Right hindlimb (tissue), 1 donor: ENCODE measurements around the gene MEF2D.

ENCODE experiments used
- DNase-seq: peaks from one replicate; pipeline ENCODE4 v3.0.0-alpha.2; 2018

MEF2D gene

DNA sequence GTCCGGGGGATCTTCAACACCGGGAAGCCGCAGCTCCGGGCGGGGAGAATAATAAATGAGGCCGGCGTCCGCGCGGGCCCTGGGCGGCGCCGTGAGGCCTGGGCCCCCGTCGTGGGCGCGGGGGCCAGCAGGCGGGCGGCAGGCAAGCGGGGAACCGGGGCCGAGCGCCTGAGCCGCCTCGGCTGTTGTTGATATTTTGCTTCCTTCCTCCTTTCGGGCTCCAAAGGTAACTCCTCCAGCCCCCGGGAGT is at the start of gene MEF2D:
MEF2D (minus strand) TSS at position 233 of the 250 bp plus-strand sequence. CDS start 17,483 bp downstream, outside the sequence.
- DNase-seq = no peak

DNA sequence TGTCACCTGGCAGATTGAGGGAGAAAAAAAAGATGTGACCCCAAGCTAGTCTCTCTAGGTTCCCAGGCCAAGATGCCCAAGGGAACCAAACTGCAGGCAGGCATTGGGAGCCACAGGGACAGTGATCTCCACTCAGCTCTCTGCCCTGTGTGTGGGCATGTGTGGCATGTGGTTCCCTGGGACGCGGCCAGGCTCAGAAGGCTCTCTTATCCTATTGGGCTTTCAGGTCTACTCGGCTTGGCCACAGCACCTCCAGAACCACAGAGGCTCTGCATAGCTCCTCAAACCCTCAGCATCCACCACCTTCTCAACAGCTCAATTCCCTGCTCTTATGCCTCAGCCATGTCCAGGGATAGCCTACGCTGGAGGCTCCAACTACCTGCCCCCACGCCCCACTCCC is 49.8 kb upstream of the MEF2D start:
- DNase-seq = no peak

DNA sequence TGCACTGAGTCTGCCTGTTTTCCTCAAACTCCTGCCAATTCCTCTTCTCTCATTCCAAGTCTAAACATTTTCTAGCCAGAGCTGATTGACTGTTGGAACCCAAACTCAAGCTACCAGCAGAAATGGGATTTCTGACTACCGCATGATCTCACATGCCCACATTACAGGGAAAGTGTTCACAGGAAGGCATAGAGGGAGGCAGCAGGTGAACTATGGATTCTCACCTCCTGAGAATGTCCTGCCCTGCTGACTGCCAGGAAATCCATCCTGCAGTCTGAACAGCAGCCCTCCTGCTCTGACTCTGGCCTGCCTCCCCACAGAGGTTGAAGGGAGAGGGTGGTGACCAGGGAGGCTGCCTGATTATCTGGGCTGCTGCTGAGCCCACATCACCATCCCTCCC is 49.3 kb upstream of the MEF2D start:
- DNase-seq = no peak

DNA sequence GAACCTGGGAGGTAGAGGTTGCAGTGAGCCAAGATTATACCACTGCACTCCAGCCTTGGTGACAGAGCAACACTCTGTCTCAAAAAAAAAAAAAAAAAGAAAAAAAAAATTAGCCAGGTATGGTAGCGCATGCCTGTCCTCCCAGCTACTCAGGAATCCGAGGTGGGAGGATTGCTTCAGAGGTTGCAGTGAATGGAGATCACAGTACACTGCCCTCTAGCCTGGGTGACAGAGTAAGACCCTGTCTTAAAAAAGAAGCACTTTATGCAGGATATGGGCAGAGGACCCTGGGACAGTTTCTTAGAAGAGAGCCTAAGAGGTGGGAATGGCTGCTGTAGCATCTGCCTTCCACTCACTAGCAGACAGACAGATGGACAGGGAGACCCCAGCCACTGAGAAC is 48.8 kb upstream of the MEF2D start:
- DNase-seq = no peak

GRCh38 chr1:156547982-156548381 is 47.4 kb upstream of the MEF2D start:
- no peak for DNase-seq

GRCh38 chr1:156547434-156547833 is 46.9 kb upstream of the MEF2D start:
- DNase-seq = no peak

- no peak for DNase-seq
Observed at GRCh38 chr1:156546267-156546666, 45.7 kb upstream of the MEF2D start.

GRCh38 chr1:156544592-156545102 is 44.1 kb upstream of the MEF2D start:
- DNase-seq = no peak

DNA sequence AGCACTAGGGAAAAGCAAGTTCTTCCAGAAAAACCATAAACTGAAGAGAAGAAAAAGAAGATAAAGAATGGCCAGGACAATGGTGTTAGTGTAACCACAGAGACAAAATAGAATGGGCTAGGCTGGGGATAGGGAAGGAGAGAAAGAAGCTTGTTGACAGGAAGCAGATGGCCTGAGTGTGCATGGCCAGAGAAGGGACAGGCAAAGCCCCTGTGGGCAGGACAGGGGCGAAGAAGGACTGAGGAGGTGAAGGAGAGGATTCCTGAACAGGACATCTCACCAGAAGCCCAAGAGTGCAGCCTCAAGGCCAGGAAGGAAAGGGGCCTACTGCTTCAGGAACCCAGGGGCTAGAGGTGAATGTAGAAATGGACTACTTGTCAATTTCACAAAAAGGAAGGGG is 42.5 kb upstream of the MEF2D start:
- DNase-seq = no peak

DNA sequence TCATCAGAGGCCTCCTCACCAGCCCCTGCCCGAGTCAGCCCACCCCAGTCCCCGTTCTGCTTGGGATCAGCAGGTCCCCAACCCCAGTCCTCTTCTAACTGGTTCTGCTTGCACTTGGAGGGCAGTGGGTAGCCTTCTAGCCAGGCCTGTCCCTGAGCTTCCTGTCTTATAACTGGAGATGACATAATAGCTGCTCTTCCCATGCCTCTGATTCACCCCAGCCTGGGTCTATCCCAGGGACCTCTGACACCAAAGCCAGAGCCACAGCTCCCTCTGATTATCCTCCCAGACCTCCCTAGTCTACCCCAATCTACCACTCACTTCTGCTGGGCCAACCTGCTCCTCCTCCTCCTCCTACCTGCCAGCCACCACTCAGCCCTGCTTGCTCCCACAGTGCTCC is 40.4 kb upstream of the MEF2D start:
- DNase-seq = no peak

- DNase-seq = no peak
Observed at GRCh38 chr1:156539818-156540355, 39.3 kb upstream of the MEF2D start.

- DNase-seq = no peak
Observed at GRCh38 chr1:156538711-156539440, 38.3 kb upstream of the MEF2D start.

DNA sequence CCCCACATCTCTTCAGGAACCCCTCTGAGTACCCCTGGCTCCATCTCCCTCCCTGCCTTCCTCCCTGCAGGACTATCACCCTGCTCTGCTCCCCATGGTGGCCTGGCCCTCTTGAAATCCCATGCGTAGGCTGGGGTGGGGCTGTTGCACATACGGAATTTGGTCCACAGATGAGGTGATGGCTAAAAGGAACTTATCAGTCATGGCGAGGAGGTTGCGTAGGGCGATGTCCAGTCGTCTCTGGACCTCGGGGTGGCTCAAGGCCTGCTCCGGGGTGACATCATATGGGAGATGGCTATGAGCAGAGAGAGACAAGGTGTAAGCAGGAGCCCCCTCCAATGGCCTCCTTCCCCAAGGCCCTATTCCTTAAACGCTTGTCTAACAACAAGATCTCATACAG is 36.5 kb upstream of the MEF2D start:
- no peak for DNase-seq

DNA sequence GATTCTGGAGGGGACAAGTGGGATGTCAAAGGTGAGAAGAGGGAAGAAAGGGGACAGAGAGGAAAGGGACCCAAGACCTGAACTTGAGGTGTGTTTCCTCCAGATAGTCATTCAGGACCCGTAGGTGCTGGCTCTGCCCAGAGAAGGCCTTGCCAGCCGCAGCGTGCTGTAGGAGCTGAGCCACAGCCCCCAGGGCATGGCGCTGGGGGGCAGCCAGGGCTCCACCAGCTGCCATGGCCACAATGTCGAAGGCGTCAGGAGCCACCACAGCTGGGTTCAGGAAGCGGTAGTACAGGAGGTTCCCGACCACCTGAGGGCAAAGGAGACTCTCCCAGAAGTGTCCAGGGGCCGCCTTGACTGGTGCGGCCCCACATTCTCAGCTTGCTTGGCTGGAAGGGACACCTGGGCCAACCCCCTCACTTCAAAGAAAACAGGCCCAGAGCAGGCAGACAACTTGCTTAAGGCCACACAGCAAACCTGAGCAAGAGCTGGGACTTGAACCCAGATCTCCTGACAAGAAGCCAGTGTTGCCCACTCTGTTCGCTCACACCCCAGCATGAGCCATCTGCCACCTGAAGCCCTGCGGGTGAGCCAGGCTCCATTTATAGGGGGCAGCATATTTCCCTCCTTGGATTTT is 34.0 kb upstream of the MEF2D start:
- DNase-seq = no peak

- no peak for DNase-seq
Observed at GRCh38 chr1:156533568-156534220, 33.1 kb upstream of the MEF2D start.

DNA sequence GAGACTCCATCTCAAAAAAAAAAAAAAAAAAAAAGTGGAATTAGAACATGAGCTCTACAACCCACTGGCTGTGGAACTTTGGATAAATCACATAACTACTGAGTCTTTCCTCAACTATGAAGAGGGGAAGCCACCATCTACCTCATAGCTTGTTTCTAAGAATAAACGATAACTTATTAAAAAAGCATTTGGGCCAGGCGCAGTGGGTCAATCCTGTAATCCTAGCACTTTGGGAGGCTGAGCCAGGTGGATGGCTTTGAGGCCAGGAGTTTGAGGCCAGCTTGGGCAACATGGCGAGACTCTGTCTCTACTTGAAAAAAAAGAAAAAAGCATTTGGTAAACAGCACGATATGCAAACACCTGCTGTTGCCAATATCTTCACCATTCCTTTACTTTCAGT is 31.8 kb upstream of the MEF2D start:
- no peak for DNase-seq

DNA sequence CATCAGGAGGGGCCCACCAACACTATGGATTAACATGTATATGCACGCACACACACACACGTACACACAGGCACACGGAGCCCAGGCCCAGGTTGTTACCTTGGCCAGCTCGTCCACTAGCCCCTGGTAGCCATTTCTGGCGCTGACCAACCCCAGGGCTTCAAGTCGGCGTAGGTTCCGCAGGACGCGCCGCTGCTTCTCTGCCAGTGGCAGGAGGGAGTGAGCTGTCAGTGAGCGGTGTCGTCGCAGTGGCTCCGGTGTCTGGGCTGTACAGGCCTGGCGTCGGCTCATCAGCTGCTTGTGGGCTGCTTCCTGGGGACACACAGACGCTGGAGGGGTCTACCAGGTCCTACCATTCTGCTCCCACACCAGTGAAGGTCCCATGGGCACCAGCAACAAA is 29.4 kb upstream of the MEF2D start:
- no peak for DNase-seq

- DNase-seq = no peak
Observed at GRCh38 chr1:156528875-156529425, 28.4 kb upstream of the MEF2D start.

DNA sequence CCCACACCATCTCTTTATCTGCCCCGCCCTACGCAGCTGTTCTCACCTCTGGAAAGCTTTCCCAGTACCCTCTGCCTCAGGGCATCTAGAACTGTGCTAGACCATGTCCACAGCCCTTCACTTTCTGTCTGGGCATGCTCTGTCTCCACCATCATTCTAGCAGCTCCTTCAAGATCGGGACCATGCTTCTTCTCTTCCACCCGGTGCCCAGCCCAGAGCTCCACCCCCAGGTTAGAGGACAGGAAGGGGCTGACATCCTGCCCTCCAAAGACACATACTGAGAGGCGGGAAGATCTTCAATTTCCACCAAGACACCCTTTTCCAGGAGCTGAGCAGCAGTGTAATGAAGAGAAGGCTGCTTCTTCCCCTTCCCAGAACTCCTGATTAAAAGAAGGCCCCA is 27.7 kb upstream of the MEF2D start:
- no peak for DNase-seq

GRCh38 chr1:156527584-156527983 is 27.0 kb upstream of the MEF2D start:
- DNase-seq = no peak

DNA sequence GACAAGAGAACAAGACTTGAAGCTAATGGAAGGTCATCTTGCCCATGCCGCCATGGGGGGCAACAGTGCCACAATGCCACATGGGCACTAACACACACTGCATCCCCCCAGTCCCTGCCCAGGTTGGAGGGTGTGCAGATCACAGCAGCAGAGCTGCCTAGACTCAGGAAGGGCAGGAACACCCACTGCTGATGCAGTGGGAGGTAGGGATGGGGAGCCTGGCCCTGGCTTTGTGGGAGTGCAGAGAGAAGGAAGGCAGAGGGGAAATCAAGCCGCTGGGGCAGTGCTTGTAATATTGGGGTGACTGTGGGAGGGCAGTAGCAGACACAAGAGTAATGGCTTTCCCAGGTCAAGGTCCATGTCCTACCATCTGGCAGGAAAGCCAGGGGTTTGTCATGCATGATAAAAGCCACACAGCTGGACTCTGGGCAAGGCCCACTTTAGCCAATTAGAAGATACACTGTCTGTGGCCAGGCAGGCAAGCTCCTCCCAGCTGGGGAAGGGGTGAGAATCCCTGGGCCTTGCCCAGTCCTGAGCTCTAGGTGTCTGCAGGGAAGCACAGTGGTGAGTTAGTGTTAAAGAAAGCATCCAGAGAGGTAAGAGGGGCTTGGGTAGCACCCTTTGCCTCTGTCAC is 25.4 kb upstream of the MEF2D start:
- no peak for DNase-seq

GRCh38 chr1:156525071-156525501 is 24.5 kb upstream of the MEF2D start:
- DNase-seq = no peak

DNA sequence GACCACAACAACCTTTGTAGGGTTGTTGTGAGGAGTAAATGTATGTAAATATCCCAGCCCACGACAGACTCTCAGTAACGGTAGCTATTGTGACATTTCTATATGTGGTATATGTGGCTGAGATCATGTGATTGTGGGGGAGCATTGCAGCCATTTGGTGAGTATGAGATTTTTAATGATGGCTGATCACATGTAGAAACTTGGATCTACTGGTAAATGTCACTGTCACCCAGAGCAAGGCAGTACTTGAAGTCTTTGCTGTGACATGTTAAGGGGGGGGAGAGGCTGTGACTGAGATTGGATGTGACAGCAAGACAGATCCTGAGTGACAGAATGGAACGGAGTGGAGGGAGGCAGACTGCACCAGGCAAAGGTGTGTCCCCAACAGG is 23.9 kb upstream of the MEF2D start:
- no peak for DNase-seq
